ENCODE data around the gene USP53.
A peak's percentile ranks its signal among the peaks of the same experiment; 100 is the strongest.
"Not testable (repeated sequence)": the region's sequence is repeated elsewhere in the genome, so short reads cannot be mapped to it uniquely, and the experiment has no call there.

Gene USP53

GRCh38 chr4:119315036-119315435 is 102.5 kb downstream of the USP53 start:
- peak; percentile 70 for DNase-seq (ENCODE audit: low read depth)

- no peak for DNase-seq (ENCODE audit: low read depth)
Measured at GRCh38 chr4:119317990-119318389, 105.5 kb downstream of the USP53 start.

GRCh38 chr4:119321921-119322687 is 109.6 kb downstream of the USP53 start, which contains the start of gene FABP2:
Gene FABP2, minus strand, starts transcription at chr4:119322138. Its CDS starts 36 bp downstream, at chr4:119322102.
- no peak for DNase-seq (ENCODE audit: low read depth)

GRCh38 chr4:119328695-119329094 is 116.2 kb downstream of the USP53 start:
- DNase-seq (ENCODE audit: low read depth): no peak

- no peak for DNase-seq (ENCODE audit: low read depth)
Measured at GRCh38 chr4:119329835-119330620, 117.5 kb downstream of the USP53 start.

GRCh38 chr4:119336332-119336979 is 123.9 kb downstream of the USP53 start:
- not testable (repeated sequence) for DNase-seq (ENCODE audit: low read depth)

- peak; percentile 54 for DNase-seq (ENCODE audit: low read depth)
Measured at GRCh38 chr4:119337010-119337409, 124.5 kb downstream of the USP53 start.

- not testable (repeated sequence) for DNase-seq (ENCODE audit: low read depth)
Measured at GRCh38 chr4:119339895-119340294, 127.4 kb downstream of the USP53 start.

- not testable (repeated sequence) for DNase-seq (ENCODE audit: low read depth)
Measured at GRCh38 chr4:119343293-119343692, 130.8 kb downstream of the USP53 start.
